ENCODE results near the gene NCAM2. TPM values are rescaled to one million over a fixed set of nuclear protein-coding genes. Genes with fewer than 3 reads are reported as not detected.
A peak's percentile ranks its signal among the peaks of the same experiment; 100 is the strongest.

Gene NCAM2
- total and polyA plus RNA-seq, 2 experiments from 2014 or later = 0.36 to 0.83 TPM

DNA sequence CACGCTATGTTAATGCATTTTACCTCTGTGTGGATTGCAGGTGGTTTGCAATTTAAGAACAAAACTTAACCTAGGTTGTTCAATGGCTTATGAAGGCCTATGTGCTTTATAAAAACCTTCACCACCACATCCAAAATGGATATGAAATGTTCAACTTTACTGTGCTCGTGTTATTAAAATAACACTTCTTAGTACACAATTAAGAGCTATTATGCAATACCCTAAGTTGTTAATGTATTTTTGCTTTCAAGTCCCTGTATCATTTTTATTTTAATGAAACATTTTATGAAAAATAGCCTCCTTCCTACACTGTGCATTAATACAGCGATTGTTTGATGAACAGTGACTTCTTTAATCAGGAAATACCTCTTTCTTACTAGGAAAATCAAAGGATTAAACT, 12.0 kb downstream of the NCAM2 start:
- H3K4me1 Mint-ChIP-seq = peaks cover 36% of the 10 kb centered on the region

More for the DNA sequence above, 12.0 kb downstream of the NCAM2 start:
- no peaks in the 10 kb centered on the region for H3K36me3 Mint-ChIP-seq (ENCODE audit: low read depth)
- no peaks in the 10 kb centered on the region for H4K20me1 ChIP-seq (replicated peaks; ENCODE audit: insufficient read depth)
- no peaks in the 10 kb centered on the region for H3F3A ChIP-seq (replicated peaks; ENCODE audit: low read depth)
- H3K4me2 ChIP-seq = peak overlapping the region; percentile 16
- no peak for DNase-seq (ENCODE audit: low spot score)
- H3K27ac Mint-ChIP-seq = peak overlapping the region; percentile 17
- H2AFZ ChIP-seq = no peak overlapping the region
- no peak overlapping the region for H3K4me3 ChIP-seq
- no peak for ATAC-seq
- H3K9me2 ChIP-seq (ENCODE audit: insufficient read depth) = no peaks in the 10 kb centered on the region
- no peaks in the 10 kb centered on the region for H3K79me2 ChIP-seq (replicated peaks; ENCODE audit: insufficient read depth)
- TF ChIP-seq, protein P1, sequence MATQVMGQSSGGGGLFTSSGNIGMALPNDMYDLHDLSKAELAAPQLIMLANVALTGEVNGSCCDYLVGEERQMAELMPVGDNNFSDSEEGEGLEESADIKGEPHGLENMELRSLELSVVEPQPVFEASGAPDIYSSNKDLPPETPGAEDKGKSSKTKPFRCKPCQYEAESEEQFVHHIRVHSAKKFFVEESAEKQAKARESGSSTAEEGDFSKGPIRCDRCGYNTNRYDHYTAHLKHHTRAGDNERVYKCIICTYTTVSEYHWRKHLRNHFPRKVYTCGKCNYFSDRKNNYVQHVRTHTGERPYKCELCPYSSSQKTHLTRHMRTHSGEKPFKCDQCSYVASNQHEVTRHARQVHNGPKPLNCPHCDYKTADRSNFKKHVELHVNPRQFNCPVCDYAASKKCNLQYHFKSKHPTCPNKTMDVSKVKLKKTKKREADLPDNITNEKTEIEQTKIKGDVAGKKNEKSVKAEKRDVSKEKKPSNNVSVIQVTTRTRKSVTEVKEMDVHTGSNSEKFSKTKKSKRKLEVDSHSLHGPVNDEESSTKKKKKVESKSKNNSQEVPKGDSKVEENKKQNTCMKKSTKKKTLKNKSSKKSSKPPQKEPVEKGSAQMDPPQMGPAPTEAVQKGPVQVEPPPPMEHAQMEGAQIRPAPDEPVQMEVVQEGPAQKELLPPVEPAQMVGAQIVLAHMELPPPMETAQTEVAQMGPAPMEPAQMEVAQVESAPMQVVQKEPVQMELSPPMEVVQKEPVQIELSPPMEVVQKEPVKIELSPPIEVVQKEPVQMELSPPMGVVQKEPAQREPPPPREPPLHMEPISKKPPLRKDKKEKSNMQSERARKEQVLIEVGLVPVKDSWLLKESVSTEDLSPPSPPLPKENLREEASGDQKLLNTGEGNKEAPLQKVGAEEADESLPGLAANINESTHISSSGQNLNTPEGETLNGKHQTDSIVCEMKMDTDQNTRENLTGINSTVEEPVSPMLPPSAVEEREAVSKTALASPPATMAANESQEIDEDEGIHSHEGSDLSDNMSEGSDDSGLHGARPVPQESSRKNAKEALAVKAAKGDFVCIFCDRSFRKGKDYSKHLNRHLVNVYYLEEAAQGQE (IDR thresholded peaks at IDR 0.05; ENCODE audit: unreplicated experiment) = no peak
- no peak for TF ChIP-seq ZNF331 (CRISPR knock-in tag; IDR thresholded peaks at IDR 0.05; ENCODE audit: low read depth)
- TF ChIP-seq, protein P2, sequence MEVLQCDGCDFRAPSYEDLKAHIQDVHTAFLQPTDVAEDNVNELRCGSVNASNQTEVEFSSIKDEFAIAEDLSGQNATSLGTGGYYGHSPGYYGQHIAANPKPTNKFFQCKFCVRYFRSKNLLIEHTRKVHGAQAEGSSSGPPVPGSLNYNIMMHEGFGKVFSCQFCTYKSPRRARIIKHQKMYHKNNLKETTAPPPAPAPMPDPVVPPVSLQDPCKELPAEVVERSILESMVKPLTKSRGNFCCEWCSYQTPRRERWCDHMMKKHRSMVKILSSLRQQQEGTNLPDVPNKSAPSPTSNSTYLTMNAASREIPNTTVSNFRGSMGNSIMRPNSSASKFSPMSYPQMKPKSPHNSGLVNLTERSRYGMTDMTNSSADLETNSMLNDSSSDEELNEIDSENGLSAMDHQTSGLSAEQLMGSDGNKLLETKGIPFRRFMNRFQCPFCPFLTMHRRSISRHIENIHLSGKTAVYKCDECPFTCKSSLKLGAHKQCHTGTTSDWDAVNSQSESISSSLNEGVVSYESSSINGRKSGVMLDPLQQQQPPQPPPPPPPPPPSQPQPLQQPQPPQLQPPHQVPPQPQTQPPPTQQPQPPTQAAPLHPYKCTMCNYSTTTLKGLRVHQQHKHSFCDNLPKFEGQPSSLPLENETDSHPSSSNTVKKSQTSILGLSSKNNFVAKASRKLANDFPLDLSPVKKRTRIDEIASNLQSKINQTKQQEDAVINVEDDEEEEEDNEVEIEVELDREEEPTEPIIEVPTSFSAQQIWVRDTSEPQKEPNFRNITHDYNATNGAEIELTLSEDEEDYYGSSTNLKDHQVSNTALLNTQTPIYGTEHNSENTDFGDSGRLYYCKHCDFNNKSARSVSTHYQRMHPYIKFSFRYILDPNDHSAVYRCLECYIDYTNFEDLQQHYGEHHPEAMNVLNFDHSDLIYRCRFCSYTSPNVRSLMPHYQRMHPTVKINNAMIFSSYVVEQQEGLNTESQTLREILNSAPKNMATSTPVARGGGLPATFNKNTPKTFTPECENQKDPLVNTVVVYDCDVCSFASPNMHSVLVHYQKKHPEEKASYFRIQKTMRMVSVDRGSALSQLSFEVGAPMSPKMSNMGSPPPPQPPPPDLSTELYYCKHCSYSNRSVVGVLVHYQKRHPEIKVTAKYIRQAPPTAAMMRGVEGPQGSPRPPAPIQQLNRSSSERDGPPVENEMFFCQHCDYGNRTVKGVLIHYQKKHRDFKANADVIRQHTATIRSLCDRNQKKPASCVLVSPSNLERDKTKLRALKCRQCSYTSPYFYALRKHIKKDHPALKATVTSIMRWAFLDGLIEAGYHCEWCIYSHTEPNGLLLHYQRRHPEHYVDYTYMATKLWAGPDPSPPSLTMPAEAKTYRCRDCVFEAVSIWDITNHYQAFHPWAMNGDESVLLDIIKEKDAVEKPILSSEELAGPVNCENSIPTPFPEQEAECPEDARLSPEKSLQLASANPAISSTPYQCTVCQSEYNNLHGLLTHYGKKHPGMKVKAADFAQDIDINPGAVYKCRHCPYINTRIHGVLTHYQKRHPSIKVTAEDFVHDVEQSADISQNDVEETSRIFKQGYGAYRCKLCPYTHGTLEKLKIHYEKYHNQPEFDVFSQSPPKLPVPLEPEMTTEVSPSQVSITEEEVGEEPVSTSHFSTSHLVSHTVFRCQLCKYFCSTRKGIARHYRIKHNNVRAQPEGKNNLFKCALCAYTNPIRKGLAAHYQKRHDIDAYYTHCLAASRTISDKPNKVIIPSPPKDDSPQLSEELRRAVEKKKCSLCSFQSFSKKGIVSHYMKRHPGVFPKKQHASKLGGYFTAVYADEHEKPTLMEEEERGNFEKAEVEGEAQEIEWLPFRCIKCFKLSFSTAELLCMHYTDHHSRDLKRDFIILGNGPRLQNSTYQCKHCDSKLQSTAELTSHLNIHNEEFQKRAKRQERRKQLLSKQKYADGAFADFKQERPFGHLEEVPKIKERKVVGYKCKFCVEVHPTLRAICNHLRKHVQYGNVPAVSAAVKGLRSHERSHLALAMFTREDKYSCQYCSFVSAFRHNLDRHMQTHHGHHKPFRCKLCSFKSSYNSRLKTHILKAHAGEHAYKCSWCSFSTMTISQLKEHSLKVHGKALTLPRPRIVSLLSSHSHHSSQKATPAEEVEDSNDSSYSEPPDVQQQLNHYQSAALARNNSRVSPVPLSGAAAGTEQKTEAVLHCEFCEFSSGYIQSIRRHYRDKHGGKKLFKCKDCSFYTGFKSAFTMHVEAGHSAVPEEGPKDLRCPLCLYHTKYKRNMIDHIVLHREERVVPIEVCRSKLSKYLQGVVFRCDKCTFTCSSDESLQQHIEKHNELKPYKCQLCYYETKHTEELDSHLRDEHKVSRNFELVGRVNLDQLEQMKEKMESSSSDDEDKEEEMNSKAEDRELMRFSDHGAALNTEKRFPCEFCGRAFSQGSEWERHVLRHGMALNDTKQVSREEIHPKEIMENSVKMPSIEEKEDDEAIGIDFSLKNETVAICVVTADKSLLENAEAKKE (CRISPR knock-in tag; IDR thresholded peaks at IDR 0.05) = no peak
- no peak for TF ChIP-seq EZH2phosphoT487 (IDR thresholded peaks at IDR 0.05; ENCODE audit: unreplicated experiment)
- TF ChIP-seq NANOG (IDR thresholded peaks at IDR 0.05; ENCODE audit: borderline replicate concordance) = no peak
- TF ChIP-seq JUNB (IDR thresholded peaks at IDR 0.05; ENCODE audit: unreplicated experiment) = no peak
- no peak for TF ChIP-seq EZH2 (IDR thresholded peaks at IDR 0.05; ENCODE audit: low read depth, unreplicated experiment)
- no peak for TF ChIP-seq POLR2AphosphoS5 (IDR thresholded peaks at IDR 0.05; ENCODE audit: low read depth)
- no peaks in the 10 kb centered on the region for H3K27me3 Mint-ChIP-seq (ENCODE audit: insufficient read depth, low read depth, poor library complexity)
- H3K27me3 ChIP-seq (ENCODE audit: insufficient read depth) = no peaks in the 10 kb centered on the region
- H3K27ac ChIP-seq (ENCODE audit: low read depth) = no peak overlapping the region
- H3K4me3 Mint-ChIP-seq = no peak overlapping the region
- peaks cover 9% of the 10 kb centered on the region; the same call in 1 of the 2 replicates for H3K4me1 ChIP-seq (ENCODE audit: insufficient read depth)
- H3K36me3 ChIP-seq (ENCODE audit: insufficient read depth) = no peaks in the 10 kb centered on the region
- no peaks in the 10 kb centered on the region for H3K9me3 Mint-ChIP-seq

Measured in GM23338 (cell line).